K562 (cell line): ENCODE measurements around the gene TXLNA. TPM values are rescaled to one million over a fixed set of nuclear protein-coding genes. Genes with fewer than 3 reads are reported as not detected.

Experiments used
- ARID1B ChIP-seq: fragments of 450-650 bp; IDR thresholded peaks from 2 replicates; pipeline ENCODE4 v1.6.1; 2016; ENCODE audit warnings: antibody characterized with exemption, mild to moderate bottlenecking, inconsistent platforms
- BCOR ChIP-seq: fragments of 450-650 bp; IDR thresholded peaks from 2 replicates; pipeline ENCODE4 v1.6.1; 2016
- CREBBP ChIP-seq: IDR thresholded peaks from one replicate; pipeline ENCODE4 v1.6.1; 2012; ENCODE audit warnings: low read depth, mild to moderate bottlenecking, control low read depth, inconsistent platforms, low read length
- EHMT2 ChIP-seq: fragments of 450-650 bp; IDR thresholded peaks from 2 replicates; pipeline ENCODE4 v1.6.1; 2018; ENCODE audit warnings: antibody characterized with exemption
- EP300 ChIP-seq: IDR thresholded peaks from 2 replicates; pipeline ENCODE4 v1.6.1; 2012; ENCODE audit warnings: low read length, improper control_type of control experiment
- FOXK2 ChIP-seq, 2 experiments: fragments of 450-650 bp; IDR thresholded peaks in 1 of 2; conservative IDR thresholded peaks in 1 of 2; 2 replicates each; pipeline ENCODE4 v1.6.1; 2016; ENCODE audit warnings: low read depth in 2 of 2, mild to moderate bottlenecking in 1 of 2
- GATAD2B ChIP-seq: fragments of 450-650 bp; IDR thresholded peaks from 2 replicates; pipeline ENCODE4 v1.6.1; 2017; ENCODE audit warnings: mild to moderate bottlenecking, borderline replicate concordance
- HDAC1 ChIP-seq, 2 experiments: fragments of 450-650 bp; IDR thresholded peaks; 2 replicates each; pipeline ENCODE4 v1.6.1; 2016 to 2017; ENCODE audit warnings: inconsistent platforms in 1 of 2, mild to moderate bottlenecking in 1 of 2, moderate library complexity in 1 of 2
- HNRNPLL ChIP-seq: fragments of 200-400 bp; formaldehyde crosslinking; IDR thresholded peaks from 2 replicates; pipeline ENCODE4 v1.6.1; 2017; ENCODE audit warnings: low read length, low read depth, mild to moderate bottlenecking; ENCODE audit not compliant: poor library complexity, severe bottlenecking
- KDM2B ChIP-seq: fragments of 250-450 bp; sonication (Bioruptor Pico); IDR thresholded peaks from 2 replicates; pipeline ENCODE4 v1.8.0; 2021; ENCODE audit warnings: mild to moderate bottlenecking, moderate library complexity
- MBD2 ChIP-seq: sonication (generic); IDR thresholded peaks from 2 replicates; pipeline ENCODE4 v1.6.1; 2016; ENCODE audit warnings: low read depth, borderline replicate concordance
- RBFOX2 ChIP-seq: fragments of 200-400 bp; formaldehyde crosslinking; IDR thresholded peaks from 2 replicates; pipeline ENCODE4 v1.6.1; 2017; ENCODE audit warnings: low read depth, mild to moderate bottlenecking, low read length, moderate library complexity
- RBM17 ChIP-seq: fragments of 200-400 bp; formaldehyde crosslinking; IDR thresholded peaks from 2 replicates; pipeline ENCODE4 v1.6.1; 2017; ENCODE audit warnings: low read depth, mild to moderate bottlenecking, low read length, borderline replicate concordance
- SIX5 ChIP-seq, 2 experiments: IDR thresholded peaks; 2 replicates each; pipeline ENCODE4 v1.6.1; 2011; ENCODE audit warnings: low read length in 2 of 2, borderline replicate concordance in 1 of 2, low read depth in 1 of 2, mild to moderate bottlenecking in 1 of 2, moderate library complexity in 1 of 2; ENCODE audit not compliant: insufficient read depth in 1 of 2
- SMARCB1 ChIP-seq: IDR thresholded peaks from 2 replicates; pipeline ENCODE4 v1.6.1; 2011; ENCODE audit warnings: improper control_type of control experiment, low read depth; ENCODE audit not compliant: insufficient read length
- SOX6 ChIP-seq: fragments of 450-650 bp; IDR thresholded peaks from 2 replicates; pipeline ENCODE4 v1.6.1; 2014; ENCODE audit warnings: mild to moderate bottlenecking
- SRSF7 ChIP-seq: fragments of 200-400 bp; formaldehyde crosslinking; optimal IDR thresholded peaks from 2 replicates; pipeline ENCODE3; 2017; ENCODE audit warnings: mild to moderate bottlenecking, low read depth, low read length
- STAT5B ChIP-seq: fragments of 250-450 bp; sonication (Bioruptor Pico); IDR thresholded peaks from 2 replicates; pipeline ENCODE4 v1.8.0; 2021; ENCODE audit warnings: mild to moderate bottlenecking, inconsistent platforms
- TBP ChIP-seq: optimal IDR thresholded peaks from 2 replicates; pipeline ENCODE3; 2011; ENCODE audit warnings: low read depth, low read length, improper control_type of control experiment
- ZNF3 ChIP-seq: fragments of 250-450 bp; sonication (Bioruptor Pico); IDR thresholded peaks from 2 replicates; pipeline ENCODE4 v1.5.0; 2021; ENCODE audit warnings: mild to moderate bottlenecking, moderate library complexity
- ZNF561 ChIP-seq: fragments of 450-650 bp; formaldehyde crosslinking; conservative IDR thresholded peaks from 2 replicates; pipeline ENCODE4 v1.4.0; 2020; ENCODE audit warnings: mild to moderate bottlenecking, moderate library complexity
- ZNF764 ChIP-seq: fragments of 250-450 bp; sonication (Bioruptor Pico); IDR thresholded peaks from 2 replicates; pipeline ENCODE4 v1.4.0; 2020; ENCODE audit warnings: low read depth, mild to moderate bottlenecking, moderate library complexity
- polyA plus RNA-seq, 8 experiments: library from polyadenylated mRNA; depleted of rRNA in 4 of 8; stranded (reverse) in 5 of 8; unstranded in 3 of 8; fragments of >200 nt; fragmentation: Nextera tagmentation in 2 of 8; fragmentation: Illumina TruSeq in 1 of 8; extraction: Ambion mirVana in 2 of 8; extraction: Trizol in 1 of 8; gene quantifications; 2 replicates each; pipeline versions ENCODE4 v1.2.1 to v1.2.3, GENCODE V29; 2011 to 2014; ENCODE audit warnings: inconsistent platforms in 1 of 8, missing spikeins in 1 of 8
- total RNA-seq, 7 experiments: library from RNA; depleted of rRNA in 6 of 7; stranded (reverse); fragments of >200 nt in 6 of 7; fragmentation: Illumina TruSeq in 2 of 7; extraction: Trizol in 2 of 7; gene quantifications; 2 replicates each; pipeline versions ENCODE4 v1.2.1 to v1.2.3, GENCODE V29; 2011 to 2021; ENCODE audit warnings: low replicate concordance in 1 of 7
- TF ChIP-seq, protein P1 (sequence below): fragments of 450-650 bp; IDR thresholded peaks from 2 replicates; pipeline ENCODE4 v1.7.0; 2016; ENCODE audit warnings: borderline replicate concordance
- TF ChIP-seq, protein P2 (sequence below): fragments of 250-450 bp; sonication (Bioruptor Pico); IDR thresholded peaks from 2 replicates; pipeline ENCODE4 v1.8.0; 2021; ENCODE audit warnings: moderate library complexity, mild to moderate bottlenecking, inconsistent platforms
- TF ChIP-seq, protein P3 (sequence below): fragments of 450-650 bp; IDR thresholded peaks from 2 replicates; pipeline ENCODE4 v1.6.1; 2016; ENCODE audit warnings: borderline replicate concordance
- TF ChIP-seq, protein P4 (sequence below): fragments of 250-450 bp; sonication (Bioruptor Pico); IDR thresholded peaks from 2 replicates; pipeline ENCODE4 v1.8.0; 2022; ENCODE audit warnings: inconsistent platforms, mild to moderate bottlenecking, moderate library complexity, borderline replicate concordance

The TXLNA gene
- total and polyA plus RNA-seq, 9 of the 15 experiments (the other 6 are each of a cell fraction or from before 2014, with no cell fraction given) = 9.2 to 54.5 (median 39.3) TPM

DNA sequence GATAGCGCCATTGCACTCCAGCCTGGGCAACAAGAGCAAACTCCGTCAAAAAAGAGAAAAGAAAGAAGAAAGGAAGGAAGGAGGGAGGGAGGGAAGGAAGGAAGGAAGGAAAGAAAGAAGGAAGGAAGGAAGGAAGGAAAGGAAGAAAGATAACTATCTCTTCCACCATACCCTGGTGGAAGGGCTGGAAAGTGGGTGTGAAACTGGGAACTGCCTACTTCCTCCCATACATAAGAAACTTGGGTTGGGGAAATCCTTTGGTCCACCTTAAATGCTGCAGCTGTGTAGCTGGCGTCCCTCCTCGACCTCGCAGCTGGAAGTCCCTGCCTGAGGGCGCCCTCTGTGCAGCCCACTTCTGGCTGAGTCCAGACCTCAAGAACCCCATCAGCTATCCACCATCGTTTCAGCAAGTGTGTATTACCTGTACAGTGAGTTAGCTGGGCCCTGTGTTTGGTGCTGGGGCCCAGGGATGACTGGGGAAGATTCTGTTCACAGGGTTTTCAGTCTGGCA is 62.9 kb downstream of the TXLNA start (continued):
- TF ChIP-seq, protein P1, sequence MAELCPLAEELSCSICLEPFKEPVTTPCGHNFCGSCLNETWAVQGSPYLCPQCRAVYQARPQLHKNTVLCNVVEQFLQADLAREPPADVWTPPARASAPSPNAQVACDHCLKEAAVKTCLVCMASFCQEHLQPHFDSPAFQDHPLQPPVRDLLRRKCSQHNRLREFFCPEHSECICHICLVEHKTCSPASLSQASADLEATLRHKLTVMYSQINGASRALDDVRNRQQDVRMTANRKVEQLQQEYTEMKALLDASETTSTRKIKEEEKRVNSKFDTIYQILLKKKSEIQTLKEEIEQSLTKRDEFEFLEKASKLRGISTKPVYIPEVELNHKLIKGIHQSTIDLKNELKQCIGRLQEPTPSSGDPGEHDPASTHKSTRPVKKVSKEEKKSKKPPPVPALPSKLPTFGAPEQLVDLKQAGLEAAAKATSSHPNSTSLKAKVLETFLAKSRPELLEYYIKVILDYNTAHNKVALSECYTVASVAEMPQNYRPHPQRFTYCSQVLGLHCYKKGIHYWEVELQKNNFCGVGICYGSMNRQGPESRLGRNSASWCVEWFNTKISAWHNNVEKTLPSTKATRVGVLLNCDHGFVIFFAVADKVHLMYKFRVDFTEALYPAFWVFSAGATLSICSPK = no peak
- TF ChIP-seq RBM17 (no peak), CREBBP (no peak), BCOR (peak; percentile 4; the same call in 1 of the 2 replicates), ZNF764 (CRISPR knock-in tag) (no peak), STAT5B (CRISPR knock-in tag) (no peak), HDAC1 (IDR thresholded peaks at IDR 0.05) (peak in 1 of 2 experiments; percentile 45; a peak in 2 of 4 replicates), RBFOX2 (no peak), TBP (no peak), SRSF7 (no peak), ZNF561 (CRISPR knock-in tag) (no peak), HNRNPLL (no peak), SIX5 (IDR thresholded peaks at IDR 0.05; ENCODE audit: borderline replicate concordance in 1 of 2, insufficient read depth in 1 of 2, low read depth in 1 of 2, low read length in 2 of 2) (no peak), GATAD2B (no peak), SOX6 (no peak), MBD2 (no peak), SMARCB1 (no peak), KDM2B (CRISPR knock-in tag) (no peak), ZNF3 (CRISPR knock-in tag) (no peak), EP300 (no peak), EHMT2 (peak; percentile 74; the same call in 1 of the 2 replicates), ARID1B (peak; percentile 39; the same call in 1 of the 2 replicates), FOXK2 (conservative IDR thresholded peaks at IDR 0.05 in 1 of 2, IDR thresholded peaks at IDR 0.05 in 1 of 2; ENCODE audit: low read depth in 2 of 2) (no peak)
- TF ChIP-seq, protein P2, sequence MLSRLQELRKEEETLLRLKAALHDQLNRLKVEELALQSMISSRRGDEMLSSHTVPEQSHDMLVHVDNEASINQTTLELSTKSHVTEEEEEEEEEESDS (CRISPR knock-in tag) = no peak
- TF ChIP-seq, protein P3, sequence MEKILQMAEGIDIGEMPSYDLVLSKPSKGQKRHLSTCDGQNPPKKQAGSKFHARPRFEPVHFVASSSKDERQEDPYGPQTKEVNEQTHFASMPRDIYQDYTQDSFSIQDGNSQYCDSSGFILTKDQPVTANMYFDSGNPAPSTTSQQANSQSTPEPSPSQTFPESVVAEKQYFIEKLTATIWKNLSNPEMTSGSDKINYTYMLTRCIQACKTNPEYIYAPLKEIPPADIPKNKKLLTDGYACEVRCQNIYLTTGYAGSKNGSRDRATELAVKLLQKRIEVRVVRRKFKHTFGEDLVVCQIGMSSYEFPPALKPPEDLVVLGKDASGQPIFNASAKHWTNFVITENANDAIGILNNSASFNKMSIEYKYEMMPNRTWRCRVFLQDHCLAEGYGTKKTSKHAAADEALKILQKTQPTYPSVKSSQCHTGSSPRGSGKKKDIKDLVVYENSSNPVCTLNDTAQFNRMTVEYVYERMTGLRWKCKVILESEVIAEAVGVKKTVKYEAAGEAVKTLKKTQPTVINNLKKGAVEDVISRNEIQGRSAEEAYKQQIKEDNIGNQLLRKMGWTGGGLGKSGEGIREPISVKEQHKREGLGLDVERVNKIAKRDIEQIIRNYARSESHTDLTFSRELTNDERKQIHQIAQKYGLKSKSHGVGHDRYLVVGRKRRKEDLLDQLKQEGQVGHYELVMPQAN = 0 out of 2 replicates have a peak, but pooled peaks have one; percentile 37
- TF ChIP-seq, protein P4, sequence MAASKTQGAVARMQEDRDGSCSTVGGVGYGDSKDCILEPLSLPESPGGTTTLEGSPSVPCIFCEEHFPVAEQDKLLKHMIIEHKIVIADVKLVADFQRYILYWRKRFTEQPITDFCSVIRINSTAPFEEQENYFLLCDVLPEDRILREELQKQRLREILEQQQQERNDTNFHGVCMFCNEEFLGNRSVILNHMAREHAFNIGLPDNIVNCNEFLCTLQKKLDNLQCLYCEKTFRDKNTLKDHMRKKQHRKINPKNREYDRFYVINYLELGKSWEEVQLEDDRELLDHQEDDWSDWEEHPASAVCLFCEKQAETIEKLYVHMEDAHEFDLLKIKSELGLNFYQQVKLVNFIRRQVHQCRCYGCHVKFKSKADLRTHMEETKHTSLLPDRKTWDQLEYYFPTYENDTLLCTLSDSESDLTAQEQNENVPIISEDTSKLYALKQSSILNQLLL (CRISPR knock-in tag) = no peak
